IgD-negative memory B cell (primary cell): ENCODE results near the gene MAP3K3. TPM values are rescaled to one million over a fixed set of nuclear protein-coding genes. Genes with fewer than 3 reads are reported as not detected.

Source experiments
- H3K27ac Mint-ChIP-seq, 3 donors: one replicate each; pipeline ENCODE4 v1.8.0; 2020 to 2022; ENCODE audit warnings: mild to moderate bottlenecking in 3 of 3, mixed read lengths in 3 of 3, moderate library complexity in 1 of 3
- H3K27me3 Mint-ChIP-seq: one replicate; pipeline ENCODE4 v1.8.0; 2021; ENCODE audit warnings: mixed read lengths
- H3K36me3 Mint-ChIP-seq: one replicate; pipeline ENCODE4 v1.8.0; 2020; ENCODE audit warnings: mild to moderate bottlenecking, mixed read lengths
- H3K4me1 Mint-ChIP-seq, 3 donors: one replicate each; pipeline ENCODE4 v1.8.0; 2020 to 2022; ENCODE audit warnings: mixed read lengths in 3 of 3, mild to moderate bottlenecking in 1 of 3
- H3K4me3 Mint-ChIP-seq, 4 donors: one replicate each; pipeline ENCODE4 v1.8.0; 2020 to 2022; ENCODE audit warnings: mild to moderate bottlenecking in 4 of 4, mixed read lengths in 4 of 4, moderate library complexity in 3 of 4
- H3K9me3 Mint-ChIP-seq, 3 donors: one replicate each; pipeline ENCODE4 v1.8.0; 2020 to 2021; ENCODE audit warnings: mixed read lengths in 3 of 3, mild to moderate bottlenecking in 1 of 3
- polyA plus RNA-seq: library from polyadenylated mRNA; unstranded; fragments of 300-500 nt; fragmentation: Illumina TruSeq; gene quantifications from one replicate; pipeline ENCODE4 v1.2.3, GENCODE V29; 2021

Gene MAP3K3
- polyA plus RNA-seq, result 22.5 TPM

DNA sequence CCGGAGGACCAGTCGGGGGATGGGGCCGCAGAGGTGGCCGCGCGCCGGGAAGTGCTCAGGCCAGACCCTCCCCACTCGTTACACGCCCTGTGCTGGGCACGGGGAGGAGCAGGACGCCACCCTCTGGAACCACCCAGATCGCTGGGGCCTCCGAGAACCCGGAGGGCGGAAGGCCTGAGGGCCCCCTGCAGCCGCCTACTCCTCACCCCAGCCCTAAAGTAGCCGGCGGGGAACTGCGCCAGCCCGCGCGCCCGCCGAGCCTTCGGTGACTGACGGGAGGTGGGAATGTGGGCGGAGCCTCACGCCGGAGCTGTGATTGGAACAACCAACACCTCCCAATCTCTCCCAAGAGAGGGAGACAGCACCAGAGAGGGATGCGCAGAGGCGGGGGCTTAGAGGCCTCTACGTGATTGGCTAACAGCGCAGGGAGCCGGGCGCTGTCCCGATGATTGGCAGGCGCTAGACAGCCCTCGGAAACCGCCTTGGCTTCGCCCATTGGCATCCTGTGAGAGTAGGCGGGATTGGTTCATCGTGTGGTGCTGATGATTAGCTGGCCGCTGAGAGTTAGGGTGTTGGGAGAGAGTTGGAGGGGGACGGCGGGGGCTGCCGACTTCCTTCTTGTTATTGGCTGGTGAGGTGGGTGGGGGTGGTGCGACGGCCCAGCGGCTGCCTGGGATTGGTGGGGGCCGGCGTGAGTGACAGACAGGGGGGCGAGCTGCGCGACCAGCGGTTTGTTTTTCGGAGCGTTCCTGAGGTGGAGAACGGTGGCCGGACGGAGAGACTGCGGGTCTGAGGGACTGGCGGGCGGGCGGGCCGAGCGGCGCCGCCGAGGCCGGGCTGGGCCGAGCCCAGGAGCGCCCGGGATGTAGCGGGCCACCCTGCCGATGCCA is at the start of gene MAP3K3:
MAP3K3 (plus strand) TSS at position 734 of the 890 bp plus-strand sequence. CDS start 343 bp downstream, outside the sequence.
- peaks cover 16 to 40% (median 30%) of the 10 kb centered on the region in 3 donors for H3K4me1 Mint-ChIP-seq
- peak within 1 kb of the TSS; percentile 92 to 96 (median 93) for H3K27ac Mint-ChIP-seq
- no peaks in the 10 kb centered on the region for H3K9me3 Mint-ChIP-seq
- no peaks in the 10 kb centered on the region for H3K27me3 Mint-ChIP-seq
- H3K36me3 Mint-ChIP-seq, result no peaks in the 10 kb centered on the region
- H3K4me3 Mint-ChIP-seq, result peak within 1 kb of the TSS; percentile 97 to 98 (median 98)

DNA sequence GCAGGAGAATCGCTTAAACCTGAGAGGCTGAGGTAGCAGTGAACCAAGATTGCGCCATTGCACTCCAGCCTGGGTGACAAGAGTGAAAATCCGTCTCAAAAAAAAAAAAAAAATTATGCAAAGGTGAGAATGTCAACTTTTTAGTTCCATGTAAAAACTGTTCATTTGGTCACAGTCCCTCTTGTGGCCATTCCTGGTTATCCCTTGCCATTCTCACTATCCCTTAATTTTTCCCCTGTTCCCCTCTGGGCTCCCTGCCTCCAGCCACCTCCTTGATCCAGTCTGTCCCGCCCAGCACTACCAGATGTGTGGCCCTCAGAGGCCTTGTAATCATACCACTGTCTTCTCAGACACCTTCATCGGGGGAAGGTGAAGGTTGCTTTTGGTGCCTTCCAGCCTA is 48.6 kb upstream of the MAP3K3 start:
- Mint-ChIP-seq H3K27ac (no peak overlapping the region), H3K4me1 (peaks cover 8 to 32% (median 12%) of the 10 kb centered on the region in 3 donors), H3K4me3 (no peak overlapping the region), H3K27me3 (no peaks in the 10 kb centered on the region), H3K9me3 (no peaks in the 10 kb centered on the region), H3K36me3 (no peaks in the 10 kb centered on the region)

DNA sequence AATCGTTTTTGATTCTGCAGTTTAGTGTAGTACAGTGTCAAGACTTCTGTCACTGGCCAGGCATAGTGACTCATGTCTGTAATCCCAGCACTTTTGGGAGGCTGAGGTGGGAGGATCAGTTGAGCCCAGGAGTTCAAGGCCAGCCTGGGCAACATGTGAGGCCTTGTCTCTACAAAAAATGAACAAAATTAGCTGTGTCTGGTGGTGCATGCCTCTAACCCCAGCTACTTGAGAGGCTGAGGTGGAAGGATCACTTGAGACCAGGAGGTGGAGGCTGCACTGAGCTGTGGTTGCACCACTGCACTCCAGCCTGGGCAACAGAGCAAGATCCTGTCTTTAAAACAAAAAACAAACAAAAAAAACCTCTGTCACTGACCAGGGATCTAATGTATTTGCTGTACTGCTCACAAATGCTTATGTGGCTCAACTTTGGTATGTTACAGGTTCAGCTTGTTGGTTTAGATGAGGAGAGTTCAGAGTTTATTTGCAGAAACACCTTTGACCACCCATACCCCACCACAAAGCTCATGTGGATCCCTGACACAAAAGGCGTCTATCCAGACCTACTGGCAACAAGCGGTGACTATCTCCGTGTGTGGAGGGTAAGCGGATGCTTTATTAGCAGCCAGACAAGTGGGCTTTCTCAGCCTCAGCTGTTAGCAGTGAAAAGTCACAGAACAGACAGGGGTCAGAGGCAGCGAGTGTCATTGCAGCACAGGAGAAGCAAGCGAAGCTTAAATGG is 44.0 kb upstream of the MAP3K3 start:
- peaks cover 7 to 18% (median 13%) of the 10 kb centered on the region in 3 donors for H3K4me1 Mint-ChIP-seq

DNA sequence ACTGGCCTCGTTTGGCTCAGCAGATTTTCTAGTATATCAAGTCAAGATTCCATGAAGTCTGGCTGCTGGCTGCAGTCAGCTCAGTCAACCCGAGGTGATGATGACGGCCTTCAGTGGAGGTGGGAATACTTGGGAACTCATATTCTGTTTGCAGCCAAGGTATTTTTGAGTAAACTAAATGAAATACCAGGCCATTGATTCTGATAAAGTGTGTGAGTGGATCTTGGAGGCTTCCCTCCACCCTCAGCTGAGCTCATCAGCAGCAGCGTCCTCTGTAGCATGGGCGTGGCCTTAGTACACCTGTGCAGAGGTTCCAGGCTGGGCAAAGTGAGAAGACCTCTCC is 43.5 kb upstream of the MAP3K3 start:
- no peaks in the 10 kb centered on the region for H3K27me3 Mint-ChIP-seq
- no peaks in the 10 kb centered on the region for H3K9me3 Mint-ChIP-seq
- H3K36me3 Mint-ChIP-seq, result no peaks in the 10 kb centered on the region
- no peak overlapping the region for H3K4me3 Mint-ChIP-seq
- H3K27ac Mint-ChIP-seq, result peak overlapping the region in 1 of 3 donors; percentile 14
- H3K4me1 Mint-ChIP-seq, result peaks cover 6 to 18% (median 12%) of the 10 kb centered on the region in 3 donors

More for the DNA sequence above, 44.0 kb upstream of the MAP3K3 start:
- Mint-ChIP-seq H3K9me3 (no peaks in the 10 kb centered on the region), H3K4me3 (no peak overlapping the region), H3K27me3 (no peaks in the 10 kb centered on the region), H3K36me3 (no peaks in the 10 kb centered on the region), H3K27ac (peak overlapping the region in 2 of 3 donors; percentile 14 to 35)

DNA sequence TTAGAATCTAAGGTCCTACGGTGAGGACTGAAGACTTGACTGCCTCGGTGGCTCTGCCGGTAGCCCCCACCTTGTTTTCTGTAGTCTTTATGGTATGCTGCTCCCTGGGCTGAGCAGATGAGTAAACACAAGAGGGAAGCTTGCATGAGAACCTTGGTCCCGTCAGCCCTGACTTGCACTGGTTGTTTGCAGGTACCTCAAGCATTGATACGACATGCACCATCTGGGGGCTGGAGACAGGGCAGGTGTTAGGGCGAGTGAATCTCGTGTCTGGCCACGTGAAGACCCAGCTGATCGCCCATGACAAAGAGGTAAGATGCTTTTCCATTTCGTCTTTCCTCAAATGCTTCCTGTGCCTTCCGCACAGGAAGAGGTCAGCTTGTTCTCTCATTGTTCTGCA is 42.6 kb upstream of the MAP3K3 start:
- no peak overlapping the region for H3K4me3 Mint-ChIP-seq
- H3K36me3 Mint-ChIP-seq, result peaks cover under 1% of the 10 kb centered on the region
- no peaks in the 10 kb centered on the region for H3K27me3 Mint-ChIP-seq
- no peak overlapping the region for H3K27ac Mint-ChIP-seq
- no peaks in the 10 kb centered on the region for H3K9me3 Mint-ChIP-seq
- H3K4me1 Mint-ChIP-seq, result peaks cover 2 to 11% (median 8%) of the 10 kb centered on the region in 3 donors

DNA sequence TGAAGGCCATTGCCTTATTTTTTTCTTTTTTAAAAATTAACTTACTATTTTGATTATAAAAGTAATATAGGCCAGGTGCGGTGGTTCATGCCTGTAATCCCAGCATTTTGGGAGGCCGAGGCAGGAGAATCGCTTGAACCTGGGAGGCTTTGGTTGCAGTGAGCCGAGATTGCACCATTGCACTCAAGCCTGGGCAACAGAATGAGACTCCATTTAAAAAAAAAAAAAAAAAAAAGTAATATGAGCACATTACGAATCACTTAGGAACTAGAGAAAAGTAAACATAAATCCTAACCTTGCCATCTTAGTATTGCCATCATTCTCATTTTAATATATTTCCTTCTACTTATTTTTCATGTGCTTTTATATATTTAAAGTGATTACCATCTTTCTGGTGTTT is 34.4 kb upstream of the MAP3K3 start:
- Mint-ChIP-seq H3K4me3 (no peak overlapping the region), H3K4me1 (no peaks in the 10 kb centered on the region), H3K9me3 (no peaks in the 10 kb centered on the region), H3K27me3 (no peaks in the 10 kb centered on the region), H3K36me3 (peaks cover 6% of the 10 kb centered on the region), H3K27ac (no peak overlapping the region)

DNA sequence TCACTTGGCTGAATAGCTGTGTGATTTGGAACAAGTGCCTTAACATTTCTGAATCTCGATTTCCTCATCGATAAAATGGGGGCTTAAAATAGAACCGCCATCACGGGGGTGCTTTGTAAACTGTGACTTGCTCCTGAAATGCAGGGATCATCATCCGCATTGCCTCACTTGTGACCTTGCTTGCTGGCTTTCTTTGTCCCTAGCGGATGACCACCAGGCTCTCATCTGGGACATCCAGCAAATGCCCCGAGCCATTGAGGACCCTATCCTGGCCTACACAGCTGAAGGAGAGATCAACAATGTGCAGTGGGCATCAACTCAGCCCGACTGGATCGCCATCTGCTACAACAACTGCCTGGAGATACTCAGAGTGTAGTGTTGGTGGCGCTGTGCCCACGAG is 33.4 kb upstream of the MAP3K3 start:
- no peak overlapping the region for H3K4me3 Mint-ChIP-seq
- H3K9me3 Mint-ChIP-seq, result no peaks in the 10 kb centered on the region
- peaks cover 6% of the 10 kb centered on the region for H3K36me3 Mint-ChIP-seq
- H3K27me3 Mint-ChIP-seq, result no peaks in the 10 kb centered on the region
- H3K27ac Mint-ChIP-seq, result no peak overlapping the region
- H3K4me1 Mint-ChIP-seq, result peaks cover 0 to 2% (median 0%) of the 10 kb centered on the region in 3 donors

DNA sequence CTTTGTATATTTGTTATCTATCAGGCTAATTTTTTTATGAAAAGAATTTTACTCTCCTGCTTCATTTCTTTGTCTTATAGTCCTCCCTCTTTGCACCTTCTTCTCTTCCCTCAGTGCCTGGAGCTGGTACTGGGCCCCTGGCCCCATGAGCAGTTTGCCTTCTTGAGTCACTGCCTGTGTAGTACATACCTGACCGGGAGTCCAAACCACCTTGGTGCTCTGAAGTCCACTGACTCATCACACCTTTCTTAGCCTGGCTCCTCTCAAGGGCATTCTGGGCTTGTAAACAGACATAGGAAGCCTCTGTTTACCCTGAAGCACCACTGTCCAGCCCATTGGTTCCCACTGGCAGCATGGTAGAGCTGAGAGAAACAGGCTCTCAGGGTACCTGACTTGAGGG is 32.6 kb upstream of the MAP3K3 start:
- Mint-ChIP-seq H3K4me1 (peaks cover 0 to 2% (median 0%) of the 10 kb centered on the region in 3 donors), H3K36me3 (peaks cover 5% of the 10 kb centered on the region), H3K27me3 (no peaks in the 10 kb centered on the region), H3K9me3 (no peaks in the 10 kb centered on the region), H3K27ac (no peak overlapping the region), H3K4me3 (no peak overlapping the region)

DNA sequence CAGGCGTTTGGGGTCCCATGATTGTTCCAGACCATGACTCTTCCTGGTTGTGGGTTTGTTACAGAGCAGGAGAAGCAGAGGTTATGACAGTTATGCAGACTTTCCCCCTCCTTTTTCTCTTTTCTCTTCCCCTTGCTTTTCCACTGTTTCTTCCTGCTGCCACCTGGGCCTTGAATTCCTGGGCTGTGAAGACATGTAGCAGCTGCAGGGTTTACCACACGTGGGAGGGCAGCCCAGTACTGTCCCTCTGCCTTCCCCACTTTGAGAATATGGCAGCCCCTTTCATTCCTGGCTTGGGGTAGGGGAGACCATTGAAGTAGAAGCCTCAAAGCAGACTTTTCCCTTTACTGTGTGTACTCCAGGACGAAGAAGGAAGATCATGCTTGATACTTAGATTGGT is 29.4 kb upstream of the MAP3K3 start:
- Mint-ChIP-seq H3K36me3 (peaks cover 2% of the 10 kb centered on the region), H3K4me3 (no peak overlapping the region), H3K9me3 (no peaks in the 10 kb centered on the region), H3K4me1 (peaks cover 0 to 8% (median 2%) of the 10 kb centered on the region in 3 donors), H3K27me3 (no peaks in the 10 kb centered on the region), H3K27ac (peak overlapping the region in 1 of 3 donors; percentile 73)

DNA sequence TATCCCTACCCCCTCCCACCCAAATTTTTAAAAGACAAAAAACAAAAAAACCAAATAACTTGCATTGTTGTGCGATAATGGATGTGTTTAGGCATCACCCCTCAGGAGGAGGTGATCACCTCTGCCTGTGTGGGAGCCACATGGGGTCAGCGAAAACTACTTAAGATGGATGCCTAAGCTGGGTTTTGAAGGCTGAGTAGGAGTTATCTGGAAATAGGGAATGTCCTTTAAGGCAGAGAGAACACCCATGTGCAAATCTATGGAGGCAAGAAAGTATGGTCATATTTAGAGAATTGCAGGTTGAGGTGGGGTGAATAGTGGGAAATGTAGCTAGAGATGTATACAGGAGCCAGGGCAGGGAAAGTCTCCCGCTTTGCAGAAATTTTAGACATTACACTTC is 27.1 kb upstream of the MAP3K3 start:
- no peak overlapping the region for H3K27ac Mint-ChIP-seq
- H3K9me3 Mint-ChIP-seq, result no peaks in the 10 kb centered on the region
- H3K4me3 Mint-ChIP-seq, result no peak overlapping the region
- no peaks in the 10 kb centered on the region for H3K27me3 Mint-ChIP-seq
- peaks cover 2% of the 10 kb centered on the region for H3K36me3 Mint-ChIP-seq
- H3K4me1 Mint-ChIP-seq, result peaks cover 2 to 10% (median 2%) of the 10 kb centered on the region in 3 donors

DNA sequence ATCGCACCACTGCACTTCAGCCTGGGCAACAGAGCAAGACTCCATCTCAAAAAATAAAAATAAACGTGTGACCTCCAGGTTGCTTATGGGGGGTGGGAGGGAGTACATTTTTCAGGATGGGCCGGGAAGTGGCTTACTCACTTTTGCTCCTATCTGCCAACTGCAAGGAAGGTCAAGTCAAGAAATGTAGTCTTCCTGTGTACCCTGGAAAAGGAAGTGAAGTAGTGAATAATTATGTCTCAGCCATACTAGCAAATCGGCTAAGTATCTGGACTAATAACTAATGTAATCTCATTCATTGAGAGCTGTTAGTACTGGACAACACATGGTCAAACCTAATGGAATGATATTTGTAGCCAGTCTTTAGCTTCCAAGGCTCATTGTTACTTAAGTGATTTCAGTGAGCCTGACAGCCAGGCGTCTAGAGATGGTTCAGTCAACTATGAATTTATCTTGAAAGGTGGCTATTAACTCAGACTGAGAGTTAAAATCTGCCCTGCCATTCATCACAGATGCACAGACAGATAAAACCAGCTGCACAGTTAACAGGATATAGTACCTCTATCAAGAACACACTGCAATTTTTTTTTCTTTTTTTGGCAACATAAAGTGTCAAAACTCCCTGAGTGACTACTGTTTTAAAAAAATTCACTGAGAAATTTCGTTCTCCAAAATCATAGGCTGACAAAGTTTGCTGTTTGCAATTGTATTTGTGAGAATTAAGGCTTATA is 25.2 kb upstream of the MAP3K3 start:
- Mint-ChIP-seq H3K4me1 (peaks cover 10 to 21% (median 11%) of the 10 kb centered on the region in 3 donors), H3K4me3 (peak overlapping the region in 1 of 4 donors; percentile 61), H3K27ac (no peak overlapping the region)

DNA sequence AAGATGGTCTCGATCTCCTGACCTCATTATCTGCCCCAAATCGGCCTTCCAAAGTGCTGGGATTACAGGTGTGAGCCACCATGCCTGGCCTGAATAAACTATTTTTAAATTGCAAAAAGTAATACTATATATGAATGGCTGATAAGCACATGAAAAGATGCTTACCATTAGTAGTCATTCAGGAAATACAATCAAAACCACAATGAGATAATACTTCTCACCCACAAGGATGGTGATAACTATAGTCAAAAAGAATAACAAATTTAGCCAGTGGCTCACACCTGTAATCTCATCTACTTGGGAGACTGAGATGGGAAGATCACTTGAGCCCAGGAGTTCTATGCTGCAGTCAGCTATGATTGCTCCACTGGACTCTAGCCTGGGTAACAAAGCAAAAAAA is 23.9 kb upstream of the MAP3K3 start:
- Mint-ChIP-seq H3K27me3 (no peaks in the 10 kb centered on the region), H3K27ac (no peak overlapping the region), H3K4me1 (peaks cover 10 to 21% (median 11%) of the 10 kb centered on the region in 3 donors), H3K9me3 (no peaks in the 10 kb centered on the region), H3K36me3 (no peaks in the 10 kb centered on the region), H3K4me3 (peak overlapping the region in 2 of 4 donors; percentile 17 to 77)

More for the DNA sequence above, 25.2 kb upstream of the MAP3K3 start:
- Mint-ChIP-seq H3K27me3 (no peaks in the 10 kb centered on the region), H3K36me3 (no peaks in the 10 kb centered on the region), H3K9me3 (no peaks in the 10 kb centered on the region)

DNA sequence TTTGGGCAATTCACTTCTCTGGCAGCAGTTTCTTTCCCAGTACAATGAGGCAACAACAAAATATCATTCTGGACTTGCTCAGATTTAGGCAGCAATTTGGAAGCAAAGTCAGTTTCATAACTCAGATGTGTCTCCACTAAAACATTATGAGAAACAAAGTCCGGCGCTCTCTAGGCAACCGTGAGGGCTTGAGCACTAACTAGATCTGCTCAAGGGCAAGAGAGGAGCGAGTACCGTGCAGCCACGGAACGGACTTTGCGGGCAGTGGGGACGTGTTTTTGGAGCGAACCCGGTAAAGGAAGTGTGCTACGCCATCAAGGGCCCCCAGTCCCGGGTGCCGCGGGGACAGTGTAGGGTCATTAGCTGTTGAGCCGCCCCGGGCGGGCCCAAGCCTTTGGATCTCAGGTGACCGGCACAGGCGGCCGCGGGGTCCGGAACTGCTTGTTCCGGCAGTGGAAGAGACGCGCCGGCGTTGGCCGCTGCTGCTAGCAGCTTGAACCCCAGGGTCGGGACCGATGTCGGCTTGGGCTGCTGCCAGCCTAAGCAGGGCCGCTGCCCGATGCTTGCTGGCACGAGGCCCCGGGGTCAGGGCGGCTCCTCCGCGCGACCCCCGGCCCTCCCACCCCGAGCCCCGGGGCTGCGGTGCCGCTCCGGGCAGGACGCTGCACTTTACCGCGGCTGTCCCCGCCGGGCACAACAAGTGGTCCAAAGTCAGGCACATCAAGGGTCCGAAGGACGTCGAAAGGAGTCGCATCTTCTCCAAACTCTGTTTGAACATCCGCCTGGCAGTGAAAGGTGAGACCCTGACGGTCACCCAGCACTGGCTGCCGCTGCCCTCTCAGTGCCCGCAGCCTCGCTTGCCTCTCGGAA is 21.4 kb upstream of the MAP3K3 start, which contains the start of gene TACO1:
TACO1 (plus strand) TSS at position 327 of the 870 bp plus-strand sequence; CDS start at position 516, 189 bp downstream.
- no peaks in the 10 kb centered on the region for H3K9me3 Mint-ChIP-seq
- H3K27me3 Mint-ChIP-seq, result no peaks in the 10 kb centered on the region
- peak within 1 kb of the TSS; percentile 91 to 94 (median 93) for H3K4me3 Mint-ChIP-seq
- no peaks in the 10 kb centered on the region for H3K36me3 Mint-ChIP-seq
- H3K27ac Mint-ChIP-seq, result peak within 1 kb of the TSS; percentile 84 to 93 (median 88)
- peaks cover 8 to 17% (median 11%) of the 10 kb centered on the region in 3 donors for H3K4me1 Mint-ChIP-seq
